HCT116 (cell line): ENCODE measurements around the gene SVIL. TPM values are rescaled to one million over a fixed set of nuclear protein-coding genes. Genes with fewer than 3 reads are reported as not detected.
"Not testable (repeated sequence)": the region's sequence is repeated elsewhere in the genome, so short reads cannot be mapped to it uniquely, and the experiment has no call there.

ENCODE experiments used
- ATAC-seq: fragments of 200-7000 bp; cut with Tn5 transposase; 2 replicates; pipeline ENCODE4 v1.9.1; 2020; ENCODE audit warnings: mild to moderate bottlenecking, moderate library complexity
- BruUV-seq: library from RNA; stranded (reverse); fragments of 400-500 nt; replicated peaks from 2 replicates; lab custom pipeline; 2021; lab: Mats Ljungman, UMichigan
- CTCF ChIA-PET: fragments of 300-600 bp; sonication (Branson Sonifier 250); formaldehyde crosslinking; loops from one replicate; lab custom pipeline; 2021; ENCODE audit warnings: antibody characterized with exemption; lab: Charles Lee
- POLR2A ChIA-PET: fragments of 300-600, 350-600 bp; sonication (Branson Sonifier 250); formaldehyde crosslinking; loops from one replicate; lab custom pipeline; 2021; ENCODE audit warnings: antibody characterized with exemption; lab: Charles Lee
- RAD21 ChIA-PET, 2 experiments: fragments of 300-600 bp; sonication (Branson Sonifier 250); formaldehyde crosslinking; loops; one replicate each; lab custom pipeline; 2023; ENCODE audit warnings: low total read pairs in 2 of 2; ENCODE audit not compliant: uncharacterized antibody in 2 of 2, unreplicated experiment in 2 of 2, low non-redundant PET in 1 of 2; lab: Charles Lee
- DNase-seq: peaks from one replicate; pipeline ENCODE4 v3.0.0-alpha.2; 2010; ENCODE audit warnings: low read depth, low spot score
- H2AFZ ChIP-seq: fragments of 200-600 bp; shearing (Covaris generic), sonication (generic); 2 replicates; pipeline ENCODE4 v1.6.1; 2017; ENCODE audit warnings: low read depth, mixed run types, mixed read lengths, antibody characterized with exemption, low read length; ENCODE audit not compliant: poor library complexity, severe bottlenecking
- H3K27ac ChIP-seq: 2 replicates; pipeline ENCODE4 v1.5.1; 2012; ENCODE audit warnings: low read depth, low read length
- H3K27me3 ChIP-seq: fragments of 200-600 bp; sonication (generic); 2 replicates; pipeline ENCODE4 v1.6.1; 2016; ENCODE audit warnings: mixed run types, low read length, mixed read lengths; ENCODE audit not compliant: insufficient read depth
- H3K36me3 ChIP-seq, 2 experiments: fragments of 200-500 bp in 1 of 2; fragments of 200-600 bp in 1 of 2; sonication (Bioruptor generic) in 1 of 2; sonication (generic) in 1 of 2; 2 replicates each; pipeline versions ENCODE4 v1.5.1 to v1.6.1; 2014 to 2016; ENCODE audit warnings: low read length in 2 of 2, inconsistent platforms in 1 of 2, mixed read lengths in 1 of 2, mixed run types in 1 of 2; ENCODE audit not compliant: insufficient read depth in 2 of 2, control insufficient read depth in 1 of 2
- H3K4me1 ChIP-seq, 2 experiments: fragments of 200-600 bp in 1 of 2; sonication (generic) in 1 of 2; 2 replicates each; pipeline versions ENCODE4 v1.5.1 to v1.6.1; 2012 to 2017; ENCODE audit warnings: low read length in 2 of 2, inconsistent platforms in 1 of 2, mild to moderate bottlenecking in 1 of 2, mixed read lengths in 1 of 2, mixed run types in 1 of 2, moderate library complexity in 1 of 2; ENCODE audit not compliant: insufficient read depth in 2 of 2, control insufficient read depth in 1 of 2
- H3K4me2 ChIP-seq: fragments of 200-600 bp; sonication (generic); 2 replicates; pipeline ENCODE4 v1.6.1; 2017; ENCODE audit warnings: mixed run types, low read length, mixed read lengths
- H3K4me3 ChIP-seq, 2 experiments: fragments of 200-600 bp in 1 of 2; sonication (generic) in 1 of 2; replicated peaks in 1 of 2; 2 replicates each; pipeline ENCODE4 v1.5.1; 2011 to 2016; ENCODE audit warnings: low read length in 2 of 2, control low read depth in 1 of 2, low read depth in 1 of 2, mild to moderate bottlenecking in 1 of 2, mixed read lengths in 1 of 2, mixed run types in 1 of 2
- H3K79me2 ChIP-seq: fragments of 200-600 bp; sonication (generic); 2 replicates; pipeline ENCODE4 v1.6.1; 2017; ENCODE audit warnings: mild to moderate bottlenecking, mixed run types, low read length, moderate library complexity, mixed read lengths; ENCODE audit not compliant: insufficient read depth
- H3K9ac ChIP-seq: fragments of 200-600 bp; sonication (generic); 2 replicates; pipeline ENCODE4 v1.6.1; 2016; ENCODE audit warnings: low read length, mixed read lengths
- H3K9me2 ChIP-seq: fragments of 200-600 bp; sonication (generic), shearing (Covaris generic); 2 replicates; pipeline ENCODE4 v1.6.1; 2017; ENCODE audit warnings: mixed run types, mild to moderate bottlenecking, moderate library complexity; ENCODE audit not compliant: insufficient read depth
- H3K9me3 ChIP-seq, 2 experiments: fragments of 200-500 bp in 1 of 2; fragments of 200-600 bp in 1 of 2; sonication (Bioruptor generic) in 1 of 2; sonication (generic) in 1 of 2; 2 replicates each; pipeline ENCODE4 v1.6.1; 2014 to 2017; ENCODE audit warnings: low read length in 2 of 2, mixed read lengths in 2 of 2, inconsistent platforms in 1 of 2, low read depth in 1 of 2, mild to moderate bottlenecking in 1 of 2, mixed run types in 1 of 2, moderate library complexity in 1 of 2; ENCODE audit not compliant: control insufficient read depth in 1 of 2, insufficient read depth in 1 of 2
- H4K20me1 ChIP-seq: fragments of 200-600 bp; sonication (generic), shearing (Covaris generic); 2 replicates; pipeline ENCODE4 v1.6.1; 2017; ENCODE audit warnings: mixed run types, mild to moderate bottlenecking, moderate library complexity; ENCODE audit not compliant: insufficient read depth
- CBX3 ChIP-seq: IDR thresholded peaks from 2 replicates; pipeline ENCODE4 v1.6.1; 2012; ENCODE audit warnings: low read depth
- CEBPB ChIP-seq: IDR thresholded peaks from 2 replicates; pipeline ENCODE4 v1.6.1; 2012; ENCODE audit warnings: low read depth
- ELF1 ChIP-seq: IDR thresholded peaks from 2 replicates; pipeline ENCODE4 v1.6.1; 2012; ENCODE audit warnings: low read depth, borderline replicate concordance
- EZH2phosphoT487 ChIP-seq: fragments of 200-600 bp; IDR thresholded peaks from 2 replicates; pipeline ENCODE4 v1.6.1; 2018; ENCODE audit warnings: antibody characterized with exemption, borderline replicate concordance
- FOSL1 ChIP-seq: IDR thresholded peaks from 2 replicates; pipeline ENCODE4 v1.6.1; 2012; ENCODE audit warnings: low read depth
- MAX ChIP-seq: IDR thresholded peaks from 2 replicates; pipeline ENCODE4 v1.6.1; 2012
- POLR2A ChIP-seq: IDR thresholded peaks from 2 replicates; pipeline ENCODE4 v1.7.0; 2011; ENCODE audit warnings: borderline replicate concordance; ENCODE audit not compliant: insufficient read depth, insufficient read length; ENCODE audit errors: extremely low read depth
- POLR2AphosphoS5 ChIP-seq: IDR thresholded peaks from 2 replicates; pipeline ENCODE4 v1.6.1; 2011; ENCODE audit warnings: mild to moderate bottlenecking, low read depth, low read length, moderate library complexity
- RAD21 ChIP-seq: IDR thresholded peaks from 2 replicates; pipeline ENCODE4 v1.6.1; 2012; ENCODE audit warnings: low read depth, mild to moderate bottlenecking
- SIN3A ChIP-seq: IDR thresholded peaks from 2 replicates; pipeline ENCODE4 v1.6.1; 2012; ENCODE audit warnings: low read depth
- SRF ChIP-seq: IDR thresholded peaks from 2 replicates; pipeline ENCODE4 v1.6.1; 2012; ENCODE audit warnings: low read depth
- ZFX ChIP-seq: fragments of 450-650 bp; IDR thresholded peaks from 2 replicates; pipeline ENCODE4 v1.6.1; 2017
- ZNF274 ChIP-seq: fragments of 200-500 bp; sonication (Bioruptor generic); IDR thresholded peaks from 2 replicates; pipeline ENCODE4 v1.6.1; 2014; ENCODE audit warnings: mild to moderate bottlenecking, low read depth, low read length, inconsistent platforms
- intact Hi-C: fragments of 100-400 bp; cut with micrococcal nuclease; formaldehyde crosslinking; loops from 2 replicates; pipeline ENCODE4 v1.10.0; 2022
- total RNA-seq: library from RNA; stranded (reverse); gene quantifications from one replicate; pipeline ENCODE4 v1.2.1, GENCODE V29; 2021; ENCODE audit not compliant: unreplicated experiment

SVIL gene
- total RNA-seq, 1 experiment from 2014 or later: 27.0 TPM

GRCh38 chr10:29610331-29610730, 24.4 kb downstream of the SVIL start:
- intact Hi-C loops, H3K4me1 ChIP-seq, CTCF ChIA-PET, H4K20me1 ChIP-seq, H3K4me2 ChIP-seq, H3K9ac ChIP-seq, H3K79me2 ChIP-seq, H3K27ac ChIP-seq, H2AFZ ChIP-seq, RAD21 ChIA-PET, H3K36me3 ChIP-seq, H3K9me3 ChIP-seq, H3K27me3 ChIP-seq, DNase-seq, H3K9me2 ChIP-seq, BruUV-seq, ATAC-seq, H3K4me3 ChIP-seq, POLR2A ChIA-PET: not testable (repeated sequence)

- DNase-seq: no peak
- H3K36me3 ChIP-seq: no peaks in the 10 kb centered on the region
- CTCF ChIA-PET: no interaction called here
- H3K4me2 ChIP-seq: no peak overlapping the region
- no peaks in the 10 kb centered on the region for H4K20me1 ChIP-seq
- no peaks in the 10 kb centered on the region for H3K27me3 ChIP-seq
- intact Hi-C loops: no loop called here
- TF ChIP-seq POLR2AphosphoS5 (no peak), ELF1 (no peak), CBX3 (no peak), ZFX (no peak), MAX (no peak), ZNF274 (no peak), POLR2A (no peak), FOSL1 (no peak), SRF (no peak), SIN3A (no peak), RAD21 (no peak), CEBPB (no peak), EZH2phosphoT487 (no peak)
- TF ChIP-seq, all 23 proteins: peak for 0
- ChIA-PET POLR2A (no interaction called here), RAD21 (no interaction called here)
- no peak overlapping the region for H2AFZ ChIP-seq
- H3K27ac ChIP-seq: no peak overlapping the region
- H3K4me3 ChIP-seq: no peak overlapping the region
- no peak for ATAC-seq
- H3K9me3 ChIP-seq: no peaks in the 10 kb centered on the region
- H3K9me2 ChIP-seq: no peaks in the 10 kb centered on the region
- H3K79me2 ChIP-seq: no peaks in the 10 kb centered on the region
- BruUV-seq: no TSS peak
- no peaks in the 10 kb centered on the region for H3K4me1 ChIP-seq
- no peak overlapping the region for H3K9ac ChIP-seq
Observed at GRCh38 chr10:29609696-29610095, 25.1 kb downstream of the SVIL start.
